CD4-positive, alpha-beta T cell treated with Interleukin-17A for 4 hours (primary cell): ENCODE results near the gene CCR4.
"Not testable (repeated sequence)": the region's sequence is repeated elsewhere in the genome, so short reads cannot be mapped to it uniquely, and the experiment has no call there.

ENCODE experiments used
- DNase-seq: peaks from one replicate; pipeline ENCODE4 v3.0.0-alpha.2; 2020; ENCODE audit warnings: mixed read lengths

CCR4 gene

DNA sequence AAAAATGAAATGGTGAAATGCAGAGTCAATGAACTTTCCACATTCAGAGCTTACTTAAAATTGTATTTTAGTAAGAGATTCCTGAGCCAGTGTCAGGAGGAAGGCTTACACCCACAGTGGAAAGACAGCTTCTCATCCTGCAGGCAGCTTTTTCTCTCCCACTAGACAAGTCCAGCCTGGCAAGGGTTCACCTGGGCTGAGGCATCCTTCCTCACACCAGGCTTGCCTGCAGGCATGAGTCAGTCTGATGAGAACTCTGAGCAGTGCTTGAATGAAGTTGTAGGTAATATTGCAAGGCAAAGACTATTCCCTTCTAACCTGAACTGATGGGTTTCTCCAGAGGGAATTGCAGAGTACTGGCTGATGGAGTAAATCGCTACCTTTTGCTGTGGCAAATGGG lies 3.1 kb downstream of the CCR4 start:
- DNase-seq: no peak

DNA sequence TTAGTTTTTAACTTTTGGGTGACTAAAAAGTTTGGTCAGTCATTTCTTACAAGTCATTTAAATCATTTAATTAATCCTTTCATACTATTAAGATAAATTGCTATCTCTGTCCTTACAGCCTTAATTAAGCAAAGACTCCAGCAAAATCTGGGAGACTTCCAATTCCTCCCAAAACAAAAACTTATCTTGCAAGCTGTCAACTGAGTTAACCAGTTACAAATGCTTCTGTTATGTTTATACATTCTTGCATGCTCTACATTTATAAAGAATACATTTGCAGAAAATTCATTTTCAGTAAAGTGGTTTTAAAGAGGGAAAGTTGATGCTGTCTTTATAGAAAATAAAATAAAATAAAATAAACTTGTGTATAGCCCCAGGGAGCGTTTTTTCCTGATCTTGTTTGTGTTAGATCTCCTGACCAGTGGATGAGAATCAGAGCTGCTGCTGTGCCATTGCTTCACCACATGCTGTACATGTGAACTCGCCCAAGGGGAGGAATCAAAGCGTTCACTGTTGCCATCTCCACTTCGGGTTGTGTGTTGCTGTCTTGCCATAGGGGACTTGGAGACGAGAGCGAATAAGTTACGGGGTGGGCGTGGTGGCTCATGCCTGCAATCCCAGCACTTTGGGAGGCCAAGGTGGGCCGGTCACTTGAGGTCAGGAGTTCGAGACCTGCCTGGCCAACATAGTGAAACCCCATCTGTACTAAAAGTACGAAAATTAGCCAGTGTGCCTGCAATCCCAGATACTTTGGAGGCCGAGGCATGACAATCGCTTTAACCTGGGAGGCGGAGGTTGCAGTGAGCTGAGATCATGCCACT lies 5.5 kb downstream of the CCR4 start:
- no peak for DNase-seq

DNA sequence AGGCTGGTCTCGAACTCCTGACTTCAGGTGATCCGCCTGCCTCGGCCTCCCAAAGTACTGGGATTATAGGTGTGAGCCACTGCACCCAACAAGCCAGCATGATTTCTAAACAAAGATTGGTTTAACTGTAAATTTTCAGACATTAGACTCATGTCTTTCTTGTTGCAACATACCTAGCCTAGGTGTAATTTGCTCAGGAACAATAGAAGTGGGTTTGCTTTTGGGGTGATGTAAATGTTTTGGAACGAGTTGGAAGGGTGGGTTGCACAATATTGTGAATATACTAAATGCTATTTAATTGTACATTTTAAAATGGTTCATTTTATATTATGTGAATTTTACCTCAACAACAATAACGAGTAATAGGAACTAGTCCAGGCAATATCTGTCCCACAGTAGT lies 7.1 kb downstream of the CCR4 start:
- no peak for DNase-seq

DNA sequence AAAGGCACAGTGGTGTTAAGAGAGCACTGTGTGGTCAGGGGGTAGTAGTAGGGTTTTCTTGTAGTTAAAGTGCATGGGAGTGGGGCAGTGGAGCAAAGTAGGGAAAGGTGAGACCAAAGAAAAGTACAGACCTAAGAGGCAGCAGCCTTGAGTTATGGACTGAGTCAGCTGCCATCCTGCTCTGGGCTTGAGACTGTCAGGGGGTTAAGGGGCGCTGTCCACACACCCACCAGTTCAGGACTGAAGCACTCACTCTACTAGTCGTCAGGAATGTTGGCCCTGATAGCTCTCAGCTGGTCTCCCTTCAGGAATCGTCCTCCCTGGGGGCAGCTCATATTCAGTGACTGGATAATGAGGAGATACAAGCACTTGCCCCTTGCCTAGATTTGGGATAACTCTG lies 7.9 kb downstream of the CCR4 start:
- DNase-seq: no peak

DNA sequence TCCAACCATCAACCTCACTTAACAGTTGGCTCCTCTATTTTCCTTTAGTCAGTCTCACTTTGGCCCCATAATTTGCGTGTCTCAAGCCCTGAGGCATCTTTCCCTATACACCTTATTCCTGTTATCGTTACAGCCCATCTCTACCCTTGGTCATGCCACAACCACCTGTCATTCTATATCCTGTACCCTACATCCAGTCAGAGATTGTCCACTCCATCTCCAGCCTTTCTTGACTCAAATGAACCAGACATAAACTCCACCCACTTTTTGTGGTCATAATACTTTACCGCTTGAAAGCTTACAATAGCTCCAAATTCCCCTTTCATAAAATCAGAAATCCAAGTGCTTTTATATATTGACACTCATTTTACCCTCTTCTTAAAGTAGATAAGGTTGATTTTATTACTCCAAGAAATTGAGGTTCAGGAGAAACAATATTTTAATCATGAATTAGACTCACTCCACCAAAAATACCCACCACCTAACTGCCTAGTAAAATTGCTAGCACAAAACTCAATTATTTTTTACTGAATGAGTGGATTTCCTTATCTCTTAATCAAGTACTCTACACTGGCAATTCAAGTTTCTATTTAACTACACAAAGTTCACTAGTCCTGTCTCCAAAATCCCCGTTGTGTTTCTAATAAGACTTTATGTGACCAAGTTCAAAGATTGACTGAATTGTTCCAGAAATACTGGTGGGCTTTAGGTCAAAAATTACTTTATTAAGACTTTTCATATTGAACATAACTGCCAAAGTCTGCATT lies 9.1 kb downstream of the CCR4 start:
- no peak for DNase-seq

DNA sequence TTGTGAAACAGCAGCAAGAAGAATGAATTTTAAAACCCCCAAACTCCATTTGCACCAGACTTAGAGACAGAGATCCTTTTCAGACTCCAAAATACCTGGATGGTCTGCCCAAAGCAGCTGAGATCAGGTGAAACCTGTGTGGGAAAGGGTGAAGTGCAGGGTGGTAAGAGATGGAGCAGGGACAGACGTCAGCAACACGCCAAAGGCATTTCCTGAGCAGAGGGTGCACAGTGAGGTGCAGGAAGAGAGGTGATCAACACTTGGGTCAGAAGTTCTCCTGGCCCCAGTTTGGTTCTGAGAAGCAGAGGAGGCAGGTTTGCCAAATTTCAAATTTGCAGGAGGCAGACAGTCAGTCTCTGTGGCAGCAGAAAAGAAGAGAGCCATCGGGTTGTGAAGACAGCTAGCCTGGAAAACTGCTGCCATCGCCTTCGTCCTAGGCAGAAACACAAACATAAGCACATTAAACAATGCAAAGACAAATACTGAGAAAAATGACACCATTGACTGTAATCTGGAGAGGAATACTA lies 9.8 kb downstream of the CCR4 start:
- DNase-seq: peak; percentile 41

DNA sequence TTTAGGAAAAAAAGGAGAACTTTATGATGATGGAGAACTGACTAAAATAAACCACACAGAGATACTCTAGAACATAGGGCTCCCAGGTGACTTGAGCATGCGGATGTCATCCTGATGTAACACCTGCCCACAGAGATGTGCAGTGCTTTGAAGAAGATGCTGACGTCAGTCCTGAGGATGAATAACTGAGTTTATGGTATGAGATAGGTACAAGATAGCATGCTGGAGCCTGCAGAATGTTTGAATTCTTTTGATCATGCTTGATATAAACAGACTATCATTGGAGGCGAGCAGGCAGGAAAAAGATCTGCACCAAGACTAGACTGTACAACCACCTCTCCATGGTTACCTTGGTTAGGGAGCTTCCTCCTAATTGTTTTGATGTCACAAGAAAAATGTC lies 12.4 kb downstream of the CCR4 start:
- DNase-seq: peak; percentile 41

DNA sequence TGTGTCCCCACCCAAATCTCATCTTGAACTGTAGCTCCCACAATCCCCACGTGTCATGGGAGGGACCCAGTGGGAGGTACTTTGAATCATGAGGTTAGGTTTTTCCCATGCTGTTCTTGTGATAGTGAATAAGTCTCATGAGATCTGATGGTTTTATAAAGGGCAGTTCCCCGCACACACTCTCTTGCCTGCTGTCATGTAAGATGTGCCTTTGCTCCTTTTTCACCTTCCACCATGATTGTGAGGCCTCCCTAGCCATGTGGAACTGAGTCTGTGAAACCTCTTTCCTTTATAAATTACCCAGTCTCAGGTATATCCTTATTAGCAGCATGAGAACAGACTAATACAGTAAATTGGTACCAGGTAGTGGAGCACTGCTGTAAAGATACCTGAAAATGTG lies 13.3 kb downstream of the CCR4 start:
- DNase-seq: not testable (repeated sequence)

DNA sequence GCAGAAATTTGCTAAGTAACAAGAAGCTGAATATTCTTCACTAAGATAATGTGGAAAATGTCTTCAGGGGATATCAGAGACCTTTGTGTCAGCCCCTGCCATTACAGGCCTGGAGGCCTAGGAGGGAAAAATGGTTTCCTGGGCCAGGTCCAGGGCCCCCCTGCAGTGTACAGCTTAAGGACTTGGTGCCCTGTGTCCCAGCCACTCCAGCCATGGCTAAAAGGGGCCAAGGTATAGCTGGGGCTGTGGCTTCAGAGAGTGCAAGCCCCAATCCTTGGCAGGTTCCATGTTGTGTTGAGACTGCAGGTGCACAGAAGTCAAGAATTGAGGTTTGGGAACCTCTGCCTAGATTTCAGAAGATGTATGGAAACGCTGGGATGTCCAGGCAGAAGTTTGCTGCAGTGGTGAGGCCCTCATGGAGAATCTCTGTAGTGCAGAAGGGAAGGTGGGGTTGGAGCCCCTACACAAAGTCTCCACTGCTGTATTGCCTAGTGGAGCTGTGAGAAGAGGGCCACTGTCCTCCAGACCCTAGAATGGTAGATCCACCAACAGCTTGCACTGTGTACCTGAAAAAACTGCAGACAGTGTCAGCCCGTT lies 14.3 kb downstream of the CCR4 start:
- not testable (repeated sequence) for DNase-seq

DNA sequence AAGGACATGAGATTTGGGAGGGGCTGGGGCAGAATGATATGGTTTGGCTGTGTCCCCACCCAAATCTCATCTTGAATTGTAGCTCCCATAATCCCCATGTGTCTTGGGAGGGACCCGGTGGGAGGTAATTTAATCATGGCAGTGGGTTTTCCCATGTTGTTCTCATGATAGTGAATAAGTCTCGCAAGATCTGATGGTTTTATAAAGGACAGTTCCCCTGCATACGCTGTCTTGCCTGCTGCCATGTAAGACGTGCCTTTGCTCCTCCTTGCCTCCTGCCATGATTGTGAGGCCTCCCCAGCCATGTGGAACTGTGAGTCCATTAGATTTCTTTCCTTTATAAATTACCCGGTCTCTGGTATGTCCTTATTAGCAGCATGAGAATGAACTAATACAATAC lies 15.2 kb downstream of the CCR4 start:
- DNase-seq: not testable (repeated sequence)

DNA sequence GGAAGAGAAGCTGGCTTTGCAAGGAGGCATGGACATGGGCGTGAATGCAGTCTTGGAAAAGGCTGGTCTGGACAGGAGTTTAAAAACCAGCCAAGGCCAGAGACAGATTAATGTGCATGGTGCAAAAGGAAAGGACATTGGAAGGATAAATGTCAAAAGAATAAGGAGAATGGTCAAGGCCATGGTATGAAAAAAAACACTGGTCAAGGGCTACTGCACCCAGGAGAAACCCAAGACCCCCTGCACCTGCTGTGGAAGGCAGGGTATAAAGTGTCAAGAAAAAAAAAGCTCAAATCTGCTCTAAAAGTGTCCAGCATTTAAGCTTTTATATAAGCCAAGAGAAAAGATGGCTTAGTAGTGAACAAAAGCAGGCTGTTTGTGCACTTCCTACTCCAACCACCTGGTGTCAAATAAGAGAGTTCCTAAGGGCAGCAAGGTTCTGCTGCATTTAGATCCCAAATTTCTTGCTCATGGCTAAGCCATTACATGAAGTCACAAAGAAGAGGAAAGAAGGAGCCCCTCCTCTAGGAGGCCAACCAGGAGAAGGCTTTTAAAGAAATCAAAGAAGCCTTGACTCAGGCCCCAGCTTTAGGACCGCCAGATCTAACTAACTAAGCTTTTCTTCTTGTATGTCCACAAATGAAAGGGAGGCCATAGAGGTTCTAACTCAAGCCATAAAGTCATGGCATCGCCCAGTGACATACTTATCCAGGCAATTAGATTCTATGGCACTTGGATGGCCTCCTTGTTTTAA lies 16.9 kb downstream of the CCR4 start:
- no peak for DNase-seq

DNA sequence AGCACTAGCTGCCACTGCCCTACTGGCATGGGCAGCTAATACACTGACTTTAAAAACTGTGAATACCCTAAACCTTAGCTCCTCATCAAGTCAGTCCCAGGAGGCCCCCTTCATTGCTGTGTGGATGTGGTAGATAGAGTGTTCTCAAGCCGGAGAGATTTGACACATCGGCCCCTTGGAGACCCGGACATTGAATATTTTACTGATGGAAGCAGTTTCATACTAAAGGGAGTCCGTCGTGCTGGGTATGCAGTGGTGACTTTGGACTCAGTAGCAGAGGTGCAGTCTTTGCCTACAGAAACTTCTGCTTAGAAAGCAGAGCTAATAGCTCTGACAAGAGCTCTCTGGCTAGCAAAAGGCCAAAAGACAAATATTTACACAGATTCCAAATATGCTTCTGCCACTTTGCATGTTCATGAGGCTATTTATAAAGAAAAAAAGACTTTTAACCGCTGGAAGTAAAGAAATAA lies 17.5 kb downstream of the CCR4 start:
- DNase-seq: no peak

DNA sequence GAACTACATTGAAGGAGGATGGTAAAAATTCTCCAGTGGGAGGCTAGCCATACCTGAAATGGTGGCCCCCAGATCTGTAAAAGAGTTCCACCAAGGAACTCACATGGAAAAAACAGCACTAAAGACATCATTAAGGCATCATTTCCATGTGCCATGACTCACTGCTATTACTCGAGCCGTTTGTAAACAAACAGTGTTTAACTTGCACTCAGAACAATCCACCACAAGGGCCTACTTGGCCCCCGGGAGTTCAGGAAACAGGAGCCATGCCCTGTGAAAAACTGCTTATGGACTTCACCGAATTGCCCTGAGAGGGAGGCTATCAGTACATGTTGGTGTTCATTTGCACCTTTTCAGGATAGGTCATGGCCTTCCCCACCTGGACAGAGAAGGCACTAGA lies 18.2 kb downstream of the CCR4 start:
- no peak for DNase-seq

DNA sequence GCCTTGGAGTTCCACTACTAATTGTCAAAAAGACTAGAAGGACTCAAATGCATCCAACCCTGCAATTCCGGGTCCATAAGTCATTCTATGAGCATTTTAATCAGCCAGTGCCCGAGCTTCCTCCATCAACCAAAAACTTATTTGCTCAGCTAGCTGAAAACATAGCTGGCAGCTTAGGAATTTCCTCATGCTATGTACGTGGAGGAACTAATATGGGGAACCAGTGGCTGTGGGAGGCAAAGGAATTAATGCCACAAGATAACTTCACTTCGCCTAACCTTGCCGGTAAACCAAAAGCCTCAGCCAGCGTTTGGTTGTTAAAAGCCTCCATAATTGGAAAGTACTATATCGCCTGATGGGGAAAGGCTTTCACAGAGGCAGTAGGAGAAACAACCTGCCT lies 19.8 kb downstream of the CCR4 start:
- DNase-seq: not testable (repeated sequence)

DNA sequence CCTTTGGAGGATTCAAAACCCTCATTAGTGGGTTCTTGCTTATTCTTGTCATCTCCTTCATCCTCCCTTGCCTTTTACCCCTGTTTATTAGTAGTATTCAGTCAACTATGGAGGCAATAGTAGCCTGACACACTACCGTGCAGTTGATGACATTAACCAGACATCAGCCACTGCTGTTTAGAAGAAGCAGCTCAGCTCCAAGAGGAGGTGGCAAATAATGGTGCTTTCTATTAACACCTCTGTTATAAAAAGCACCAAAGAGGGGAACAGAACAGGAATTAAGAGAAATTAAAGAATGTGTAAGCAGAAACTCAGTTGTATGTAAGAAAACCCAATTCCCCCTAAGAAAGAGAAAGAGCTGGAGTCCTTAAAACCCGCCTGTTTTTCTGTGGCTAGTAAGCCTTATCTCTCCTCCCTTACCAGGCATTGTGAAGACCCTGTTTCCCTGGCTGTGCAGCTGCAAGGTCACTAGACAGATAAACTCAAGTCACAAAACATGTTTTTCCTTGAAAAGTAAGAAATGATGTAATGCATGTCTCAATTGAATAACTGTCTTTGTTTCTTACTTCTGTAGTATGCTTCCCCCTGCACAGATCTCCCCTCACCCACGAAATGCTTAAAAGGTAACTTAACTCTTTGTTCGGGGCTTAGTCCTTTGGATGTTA lies 21.2 kb downstream of the CCR4 start:
- DNase-seq: no peak

DNA sequence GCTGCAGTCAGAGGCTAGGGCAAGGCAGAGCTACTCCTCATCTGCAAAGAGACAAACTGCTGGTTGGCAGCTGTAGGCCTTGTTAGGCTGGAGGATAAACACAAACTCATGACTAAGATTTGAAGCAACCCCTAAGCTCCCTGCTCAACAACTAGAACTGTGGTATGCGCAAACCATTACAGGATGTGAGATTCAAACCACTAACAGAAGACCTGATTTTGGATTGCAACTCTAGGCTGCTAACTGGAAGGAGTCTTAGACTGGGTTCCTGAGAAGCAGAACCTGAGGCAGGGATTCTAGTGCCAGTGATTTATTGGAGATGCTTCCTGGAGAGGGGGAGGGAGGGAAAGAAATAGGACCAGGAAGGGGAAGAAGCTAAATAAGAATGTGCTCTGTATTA lies 22.5 kb downstream of the CCR4 start:
- peak; percentile 35 for DNase-seq

DNA sequence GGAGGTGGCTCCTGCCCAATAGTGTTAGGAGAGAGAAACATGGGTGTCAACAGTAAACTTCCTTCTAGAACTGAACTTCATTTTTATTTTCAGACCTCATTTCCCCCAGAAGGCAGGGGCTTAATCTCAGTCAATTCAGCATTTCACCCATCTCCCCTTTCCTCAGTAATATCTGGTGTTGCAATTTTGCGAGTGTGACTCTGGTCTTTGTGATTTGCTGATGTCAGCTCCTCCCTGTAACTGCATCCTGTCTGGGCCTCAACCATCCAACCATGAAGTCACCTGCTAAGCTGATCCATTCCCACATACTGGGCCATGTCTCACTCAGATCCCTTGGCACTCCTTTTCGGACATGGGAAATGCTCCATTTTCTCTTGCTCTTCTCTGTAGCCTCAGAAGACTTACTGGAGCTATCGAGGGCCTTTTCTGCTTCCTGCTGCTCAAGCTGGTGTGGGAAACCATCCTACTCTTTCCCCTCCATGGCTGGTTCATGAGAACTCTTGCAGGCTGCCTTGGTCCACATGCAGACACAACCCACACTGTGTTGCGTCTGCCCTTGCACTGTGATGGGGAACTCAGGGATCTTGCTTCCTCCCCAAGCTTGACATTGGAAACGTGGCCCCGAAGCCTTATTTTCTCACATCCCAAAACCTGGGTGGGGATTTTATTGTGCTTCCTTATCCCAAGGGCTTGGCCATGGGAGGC lies 24.6 kb downstream of the CCR4 start:
- peak; percentile 4 for DNase-seq

DNA sequence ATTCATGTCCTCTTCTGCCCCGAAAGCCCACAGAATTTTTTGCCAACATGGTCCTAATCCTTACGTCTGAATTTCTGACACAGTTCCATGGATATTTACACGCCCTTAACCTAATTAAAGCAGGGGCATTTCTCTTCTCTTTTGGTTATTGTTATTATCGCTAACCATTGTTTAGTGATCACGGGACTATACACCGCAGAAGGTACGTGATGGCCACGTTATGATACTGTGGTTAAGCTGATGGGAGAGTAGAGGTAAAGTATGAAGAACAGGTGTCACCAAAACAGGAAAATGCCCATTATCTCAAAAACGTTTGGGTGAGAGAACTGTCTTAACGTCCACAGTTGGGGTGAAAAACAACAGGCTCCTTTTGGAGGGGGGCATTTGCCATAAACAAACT lies 26.4 kb downstream of the CCR4 start:
- no peak for DNase-seq

DNA sequence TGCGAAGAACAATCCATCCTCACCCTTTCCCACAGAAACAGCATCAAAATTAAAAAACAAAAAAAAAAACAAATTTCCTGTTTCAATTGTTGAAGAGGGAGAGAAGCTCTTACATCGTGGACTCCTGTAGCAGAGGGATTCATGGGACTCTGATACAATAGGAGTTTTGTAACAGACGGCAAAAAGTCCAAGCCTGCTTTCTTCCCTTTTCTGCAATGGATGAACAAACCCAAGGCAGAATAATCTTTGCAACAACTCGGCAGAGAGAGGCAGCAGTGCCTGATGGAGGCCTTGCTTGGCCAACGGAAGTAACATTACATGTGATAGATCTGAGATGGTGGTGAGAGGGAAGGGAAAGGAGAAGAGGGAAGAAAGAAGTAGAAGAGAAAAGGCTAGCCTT lies 26.9 kb downstream of the CCR4 start:
- no peak for DNase-seq

DNA sequence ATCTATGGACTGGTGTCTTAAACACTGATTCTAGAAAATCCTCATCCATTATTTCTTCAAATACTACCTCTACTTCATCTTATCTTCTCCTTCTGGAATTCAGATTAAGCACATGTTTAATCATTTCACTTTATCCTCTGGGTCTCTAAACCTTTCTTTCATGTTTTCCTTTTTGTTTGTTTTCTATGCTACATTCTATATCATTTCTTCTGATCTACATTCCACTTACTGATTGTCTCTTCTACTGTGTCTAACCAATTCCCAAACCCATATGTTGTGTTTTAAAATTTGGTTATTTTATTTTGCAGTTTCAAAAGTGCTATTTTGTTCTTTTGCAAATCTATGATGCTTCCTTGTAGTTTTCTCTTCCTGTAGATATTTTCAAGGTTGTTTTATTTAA lies 31.7 kb downstream of the CCR4 start:
- no peak for DNase-seq

DNA sequence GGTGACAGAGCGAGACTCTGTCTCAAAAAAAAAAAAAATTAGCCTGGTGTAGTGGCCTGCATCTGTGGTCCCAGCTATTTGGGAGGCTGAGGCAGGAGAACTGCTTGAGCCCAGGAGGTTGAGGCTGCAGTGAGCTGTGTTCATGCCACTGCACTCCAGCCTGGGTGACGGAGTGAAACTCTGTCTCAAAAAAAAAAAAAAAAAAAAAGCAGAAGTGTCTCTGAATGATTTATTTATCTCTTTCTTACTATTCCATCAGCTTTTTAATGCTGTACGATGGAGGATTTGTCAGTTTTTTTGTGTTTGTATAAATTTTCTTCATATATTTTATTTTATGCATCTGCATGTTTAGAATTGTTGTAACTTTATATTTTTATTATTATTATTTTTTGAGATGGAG lies 33.5 kb downstream of the CCR4 start:
- DNase-seq: not testable (repeated sequence)

DNA sequence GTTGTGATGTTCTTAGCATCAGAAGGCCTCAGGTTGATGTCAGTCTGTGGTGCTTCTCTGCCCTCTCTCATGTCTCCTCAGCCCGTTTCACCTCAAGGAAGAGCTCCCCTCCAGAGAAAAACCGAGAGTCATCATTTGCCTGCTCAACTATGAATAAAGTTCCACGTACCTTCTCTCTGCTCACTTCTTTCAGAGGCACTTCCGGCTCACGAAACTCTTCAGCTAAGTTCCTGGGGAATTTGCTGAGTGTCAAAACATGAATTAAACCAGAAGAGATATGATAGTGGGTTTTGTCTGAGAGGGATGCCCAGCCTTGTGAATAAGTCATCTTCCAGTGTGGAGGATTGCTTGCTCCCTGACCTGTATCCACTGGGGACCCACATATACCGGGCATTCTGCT lies 37.7 kb downstream of the CCR4 start:
- DNase-seq: no peak
